Activated naive CD8-positive, alpha-beta T cell treated with anti-CD3 and anti-CD28 coated beads, Interleukin-2, amount 50 U/mL, for 24 hours (primary cell): ENCODE measurements around the gene THBS4.
"Not testable (repeated sequence)": the region's sequence is repeated elsewhere in the genome, so short reads cannot be mapped to it uniquely, and the experiment has no call there.

Source experiments
- ATAC-seq: fragments of 150-1000 bp; cut with Tn5 transposase; one replicate; pipeline ENCODE4 v1.10.0; 2021
- DNase-seq: peaks from one replicate; pipeline ENCODE4 v3.0.0; 2021
- H3K27ac Mint-ChIP-seq: one replicate; pipeline ENCODE4 v1.8.0; 2021; ENCODE audit warnings: mild to moderate bottlenecking, mixed read lengths
- H3K27me3 Mint-ChIP-seq: one replicate; pipeline ENCODE4 v1.8.0; 2021; ENCODE audit warnings: mixed read lengths
- H3K36me3 Mint-ChIP-seq: one replicate; pipeline ENCODE4 v1.8.0; 2021; ENCODE audit warnings: low read depth, mixed read lengths
- H3K4me1 Mint-ChIP-seq: one replicate; pipeline ENCODE4 v1.8.0; 2021; ENCODE audit warnings: mixed read lengths
- H3K4me3 Mint-ChIP-seq: one replicate; pipeline ENCODE4 v1.8.0; 2021; ENCODE audit warnings: mild to moderate bottlenecking, moderate library complexity, mixed read lengths
- H3K9me3 Mint-ChIP-seq: one replicate; pipeline ENCODE4 v1.8.0; 2021; ENCODE audit warnings: mixed read lengths

The THBS4 gene

DNA sequence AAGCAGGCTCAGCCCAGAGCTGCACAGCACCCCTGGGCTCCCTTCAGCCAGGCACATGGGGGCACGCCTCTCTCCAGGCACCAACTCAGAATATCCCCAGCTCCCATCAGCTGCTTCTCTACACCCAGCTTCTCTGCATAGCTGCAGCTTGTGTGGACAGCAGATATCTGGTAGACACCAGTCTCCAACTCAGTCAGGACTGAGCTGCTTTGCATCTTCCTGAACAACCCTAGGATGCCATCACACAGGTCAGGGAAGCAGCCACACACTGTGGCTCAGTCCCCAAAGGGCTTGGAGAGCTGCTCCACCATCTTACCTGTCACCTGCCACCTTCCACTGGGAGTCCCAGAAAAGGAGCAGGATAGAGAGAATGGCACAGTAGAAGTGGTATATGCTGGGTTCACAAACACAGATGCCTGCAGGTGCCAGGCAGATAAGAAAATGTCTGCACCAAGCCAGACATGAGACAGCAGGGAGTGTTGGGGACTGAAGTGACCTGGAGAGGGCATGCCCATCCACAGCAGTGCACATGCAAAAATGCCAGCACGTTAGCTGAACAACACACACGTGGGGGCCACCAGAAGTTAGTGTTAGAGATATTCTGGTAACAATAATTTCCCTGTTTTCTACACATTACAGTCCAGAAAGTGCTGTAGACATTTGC lies 42.0 kb downstream of the THBS4 start:
- no peaks in the 10 kb centered on the region for H3K27me3 Mint-ChIP-seq
- H3K4me1 Mint-ChIP-seq, result no peaks in the 10 kb centered on the region
- no peak overlapping the region for H3K4me3 Mint-ChIP-seq
- no peaks in the 10 kb centered on the region for H3K9me3 Mint-ChIP-seq
- H3K36me3 Mint-ChIP-seq, result no peaks in the 10 kb centered on the region
- DNase-seq, result no peak
- no peak for ATAC-seq
- H3K27ac Mint-ChIP-seq, result no peak overlapping the region

- Mint-ChIP-seq H3K9me3 (no peaks in the 10 kb centered on the region), H3K4me1 (peaks cover 9% of the 10 kb centered on the region), H3K27ac (no peak overlapping the region), H3K4me3 (no peak overlapping the region), H3K36me3 (no peaks in the 10 kb centered on the region), H3K27me3 (no peaks in the 10 kb centered on the region)
- ATAC-seq (no peak), DNase-seq (no peak)
These were observed 43.8 kb downstream of the THBS4 start for GRCh38 chr5:80078921-80079320.

DNA sequence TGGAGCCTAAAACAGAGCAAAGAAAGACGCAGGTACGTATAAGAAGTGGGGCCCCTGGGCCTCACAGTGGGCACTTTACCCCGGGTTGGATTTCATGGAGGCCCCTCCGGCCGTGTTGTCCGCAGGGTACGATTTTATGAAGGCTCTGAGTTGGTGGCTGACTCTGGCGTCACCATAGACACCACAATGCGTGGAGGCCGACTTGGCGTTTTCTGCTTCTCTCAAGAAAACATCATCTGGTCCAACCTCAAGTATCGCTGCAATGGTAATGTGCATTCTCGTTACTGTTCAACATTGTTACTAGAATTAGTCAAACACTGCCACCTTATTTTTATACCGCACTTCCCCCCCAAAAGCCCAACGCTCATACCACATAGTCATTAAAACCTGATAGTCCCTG lies 47.1 kb downstream of the THBS4 start:
- Mint-ChIP-seq H3K4me1 (peaks cover 9% of the 10 kb centered on the region), H3K27me3 (no peaks in the 10 kb centered on the region), H3K4me3 (no peak overlapping the region), H3K36me3 (no peaks in the 10 kb centered on the region), H3K27ac (no peak overlapping the region), H3K9me3 (no peaks in the 10 kb centered on the region)
- no peak for ATAC-seq
- DNase-seq, result no peak

DNA sequence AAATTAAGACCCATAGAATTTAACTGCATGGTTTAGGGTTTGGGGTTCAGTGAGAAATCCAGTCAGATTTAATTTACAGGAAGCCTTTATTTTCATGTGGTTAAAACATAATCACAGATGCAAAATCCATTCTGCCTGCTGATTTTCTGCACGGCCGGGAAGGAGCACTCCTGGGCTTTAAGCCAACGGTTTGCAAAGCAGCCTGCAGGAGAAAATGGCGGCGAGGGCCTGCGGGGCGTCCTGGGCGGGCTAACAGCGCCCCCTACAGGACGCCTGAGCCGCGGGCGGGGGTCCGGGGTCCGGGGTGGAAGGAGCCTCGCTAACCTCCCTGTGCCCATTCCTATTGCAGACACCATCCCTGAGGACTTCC lies 47.6 kb downstream of the THBS4 start:
- no peak for ATAC-seq
- peak; percentile 29 for DNase-seq
- no peaks in the 10 kb centered on the region for H3K36me3 Mint-ChIP-seq
- H3K27me3 Mint-ChIP-seq, result no peaks in the 10 kb centered on the region
- H3K9me3 Mint-ChIP-seq, result no peaks in the 10 kb centered on the region
- no peak overlapping the region for H3K4me3 Mint-ChIP-seq
- H3K4me1 Mint-ChIP-seq, result peaks cover 9% of the 10 kb centered on the region
- no peak overlapping the region for H3K27ac Mint-ChIP-seq

GRCh38 chr5:80083101-80083890 lies 48.1 kb downstream of the THBS4 start:
- Mint-ChIP-seq H3K27me3 (no peaks in the 10 kb centered on the region), H3K27ac (peak overlapping the region; percentile 64), H3K36me3 (no peaks in the 10 kb centered on the region), H3K4me3 (peak overlapping the region; percentile 21), H3K4me1 (peaks cover 9% of the 10 kb centered on the region), H3K9me3 (no peaks in the 10 kb centered on the region)
- ATAC-seq, result peak; percentile 86
- DNase-seq, result peak; percentile 19

GRCh38 chr5:80090884-80091166 lies 55.7 kb downstream of the THBS4 start:
- Mint-ChIP-seq H3K4me1 (peaks cover 12% of the 10 kb centered on the region), H3K36me3 (no peaks in the 10 kb centered on the region), H3K4me3 (no peak overlapping the region), H3K9me3 (no peaks in the 10 kb centered on the region), H3K27ac (no peak overlapping the region), H3K27me3 (no peaks in the 10 kb centered on the region)
- DNase-seq (no peak), ATAC-seq (no peak)

DNA sequence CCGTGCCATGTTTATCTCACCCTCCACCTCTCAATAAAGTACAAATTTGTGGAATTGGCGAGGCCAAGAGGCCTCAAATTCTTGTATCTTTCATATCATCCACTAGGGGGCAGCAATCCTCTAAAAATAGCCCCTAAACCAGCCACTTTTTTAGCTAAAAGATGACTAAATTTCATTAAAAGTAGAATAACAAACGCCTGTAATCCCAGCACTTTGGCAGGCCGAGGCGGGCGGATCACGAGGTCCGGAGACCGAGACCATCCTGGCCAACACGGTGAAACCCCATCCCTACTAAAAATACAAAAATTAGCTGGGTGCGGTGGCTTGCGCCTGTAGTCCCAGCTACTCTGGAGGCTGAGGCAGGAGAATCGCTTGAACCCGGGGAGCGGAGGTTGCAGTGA lies 56.6 kb downstream of the THBS4 start:
- DNase-seq, result peak; percentile 10
- not testable (repeated sequence) for H3K4me3 Mint-ChIP-seq, H3K27me3 Mint-ChIP-seq, H3K9me3 Mint-ChIP-seq, H3K36me3 Mint-ChIP-seq
- peak; percentile 46 for ATAC-seq
- Mint-ChIP-seq H3K4me1 (peaks cover 12% of the 10 kb centered on the region), H3K27ac (peak overlapping the region; percentile 53)

- ATAC-seq (no peak), DNase-seq (no peak)
- no peaks in the 10 kb centered on the region for H3K27me3 Mint-ChIP-seq
- H3K4me1 Mint-ChIP-seq, result peaks cover 12% of the 10 kb centered on the region
- no peak overlapping the region for H3K4me3 Mint-ChIP-seq
- H3K27ac Mint-ChIP-seq, result peak overlapping the region; percentile 61
- H3K36me3 Mint-ChIP-seq, result no peaks in the 10 kb centered on the region
- no peaks in the 10 kb centered on the region for H3K9me3 Mint-ChIP-seq
These were observed 57.4 kb downstream of the THBS4 start for GRCh38 chr5:80092486-80093107.

- H3K27ac Mint-ChIP-seq, result no peak overlapping the region
These were observed 58.6 kb downstream of the THBS4 start for GRCh38 chr5:80093796-80094195.

GRCh38 chr5:80094236-80094738 lies 59.1 kb downstream of the THBS4 start:
- Mint-ChIP-seq H3K36me3 (no peaks in the 10 kb centered on the region), H3K4me3 (no peak overlapping the region), H3K27me3 (no peaks in the 10 kb centered on the region), H3K27ac (no peak overlapping the region), H3K4me1 (peaks cover 12% of the 10 kb centered on the region), H3K9me3 (no peaks in the 10 kb centered on the region)
- ATAC-seq, result no peak
- no peak for DNase-seq

More at GRCh38 chr5:80093796-80094195, 58.6 kb downstream of the THBS4 start:
- no peaks in the 10 kb centered on the region for H3K36me3 Mint-ChIP-seq
- DNase-seq (no peak), ATAC-seq (no peak)
- H3K27me3 Mint-ChIP-seq, result no peaks in the 10 kb centered on the region
- H3K9me3 Mint-ChIP-seq, result no peaks in the 10 kb centered on the region
- no peak overlapping the region for H3K4me3 Mint-ChIP-seq
- H3K4me1 Mint-ChIP-seq, result peaks cover 12% of the 10 kb centered on the region

DNA sequence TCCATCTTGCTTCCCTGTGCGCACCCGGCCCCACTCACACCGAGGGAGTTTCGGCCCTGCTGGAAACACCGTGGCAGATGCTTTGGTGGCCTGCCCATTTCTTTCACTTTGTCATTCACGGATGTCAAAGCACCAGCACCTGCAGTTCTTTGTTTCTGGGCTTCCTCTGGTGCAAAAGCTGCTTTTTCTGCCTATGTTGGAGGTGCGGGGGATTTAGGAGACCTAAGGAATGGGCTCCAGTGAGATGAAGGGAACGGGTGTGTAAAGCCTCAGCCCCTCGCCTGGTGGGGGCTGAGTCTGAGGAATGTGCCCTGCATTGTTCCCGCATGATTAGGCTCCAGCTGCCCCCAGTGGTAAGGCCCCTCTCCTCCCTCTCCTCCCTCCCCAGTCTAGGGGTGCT lies 62.3 kb downstream of the THBS4 start:
- no peak for DNase-seq
- no peak overlapping the region for H3K4me3 Mint-ChIP-seq

GRCh38 chr5:80101993-80102392 lies 66.8 kb downstream of the THBS4 start:
- H3K27ac Mint-ChIP-seq, result no peak overlapping the region
- peaks cover 4% of the 10 kb centered on the region for H3K9me3 Mint-ChIP-seq
- peaks cover 3% of the 10 kb centered on the region for H3K36me3 Mint-ChIP-seq
- ATAC-seq (no peak), DNase-seq (no peak)
- H3K4me3 Mint-ChIP-seq, result no peak overlapping the region
- H3K27me3 Mint-ChIP-seq, result no peaks in the 10 kb centered on the region
- peaks cover 37% of the 10 kb centered on the region for H3K4me1 Mint-ChIP-seq

More for the DNA sequence above, 62.3 kb downstream of the THBS4 start:
- H3K4me1 Mint-ChIP-seq, result peaks cover 11% of the 10 kb centered on the region
- peak overlapping the region; percentile 27 for H3K27ac Mint-ChIP-seq
- no peaks in the 10 kb centered on the region for H3K9me3 Mint-ChIP-seq
- H3K36me3 Mint-ChIP-seq, result no peaks in the 10 kb centered on the region
- no peaks in the 10 kb centered on the region for H3K27me3 Mint-ChIP-seq
- ATAC-seq, result peak; percentile 16

DNA sequence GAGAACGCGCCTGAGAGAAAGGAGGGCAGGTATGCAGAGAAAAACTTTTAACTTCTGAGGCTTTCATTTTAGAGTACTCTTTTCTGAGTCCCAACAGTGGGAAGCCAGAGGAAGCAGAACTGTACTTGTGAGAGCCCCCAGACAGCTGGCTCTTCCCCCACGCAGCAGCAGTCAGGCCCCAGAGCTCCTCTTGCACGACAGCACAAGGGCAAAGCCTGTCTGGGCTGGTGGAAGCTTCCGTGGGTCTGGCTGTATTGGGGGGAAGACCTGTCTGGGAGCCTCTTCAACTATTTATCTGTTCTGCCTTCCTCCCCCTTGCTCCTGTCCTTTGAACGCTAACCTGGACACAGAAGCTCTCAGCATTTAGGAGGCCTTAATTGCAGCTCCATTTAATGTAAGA lies 68.2 kb downstream of the THBS4 start:
- Mint-ChIP-seq H3K27me3 (no peaks in the 10 kb centered on the region), H3K27ac (no peak overlapping the region), H3K9me3 (peaks cover 4% of the 10 kb centered on the region), H3K4me1 (peaks cover 40% of the 10 kb centered on the region), H3K36me3 (peaks cover 3% of the 10 kb centered on the region), H3K4me3 (no peak overlapping the region)
- ATAC-seq, result no peak
- DNase-seq, result no peak

DNA sequence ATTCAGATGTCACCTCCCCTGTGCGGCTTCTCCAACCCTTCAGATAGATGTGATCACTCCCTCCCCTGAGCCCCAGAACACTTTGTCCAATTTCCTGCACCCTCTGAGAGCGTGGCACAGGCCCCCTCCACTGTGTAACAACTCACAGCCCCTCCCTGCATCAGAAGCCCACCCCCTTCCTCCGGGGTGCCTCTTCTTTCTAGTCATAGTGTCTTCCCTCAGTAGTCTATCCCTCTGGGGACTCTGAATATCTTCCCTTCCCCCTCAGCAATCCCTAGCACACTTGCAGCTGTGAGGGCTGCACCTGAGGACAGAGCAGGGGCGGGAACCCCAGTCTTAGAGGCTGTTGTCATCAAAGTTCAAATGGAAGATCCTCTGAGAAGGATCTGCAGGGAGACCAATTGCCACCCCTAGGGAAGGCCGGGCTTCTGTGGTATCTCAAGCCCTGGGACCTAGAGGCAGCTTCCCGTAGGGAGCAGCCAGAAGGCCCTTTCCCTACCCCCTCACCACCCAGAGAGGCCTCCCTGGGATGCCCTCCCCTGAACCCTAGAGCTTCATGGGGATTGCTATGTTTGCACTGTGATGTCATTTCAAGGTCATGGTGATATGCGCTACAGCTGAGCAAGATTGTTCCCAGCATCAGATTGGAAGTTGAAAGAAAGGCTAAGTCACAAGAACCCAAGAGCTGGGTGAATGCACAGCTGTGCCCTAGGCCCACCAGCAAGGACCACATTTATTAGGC lies 70.7 kb downstream of the THBS4 start:
- peaks cover 4% of the 10 kb centered on the region for H3K9me3 Mint-ChIP-seq
- DNase-seq (no peak), ATAC-seq (no peak)
- H3K27ac Mint-ChIP-seq, result no peak overlapping the region
- H3K4me3 Mint-ChIP-seq, result no peak overlapping the region
- H3K4me1 Mint-ChIP-seq, result peaks cover 42% of the 10 kb centered on the region
- H3K36me3 Mint-ChIP-seq, result peaks cover 3% of the 10 kb centered on the region
- no peaks in the 10 kb centered on the region for H3K27me3 Mint-ChIP-seq
